Gastrocnemius medialis (tissue), 4 donors: ENCODE results near the gene SCAMP3.

Source experiments
- POLR2A ChIP-seq, 2 donors: fragments of 450-650 bp; IDR thresholded peaks; one replicate each; pipeline ENCODE4 v1.6.1; 2017; ENCODE audit warnings: antibody characterized with exemption in 2 of 2, mild to moderate bottlenecking in 2 of 2, moderate library complexity in 2 of 2
- TF ChIP-seq, protein P1 (sequence below), 5 experiments: fragments of 450-650 bp in 3 of 5; fragments of 200-600 bp in 2 of 5; sonication (generic) in 2 of 5; IDR thresholded peaks in 4 of 5; conservative IDR thresholded peaks in 1 of 5; 1 replicate in 4 of 5; 2 replicates in 1 of 5; pipeline ENCODE4 v1.5.1; 2016 to 2019; ENCODE audit warnings: antibody characterized with exemption in 5 of 5, mild to moderate bottlenecking in 3 of 5, moderate library complexity in 3 of 5

DNA sequence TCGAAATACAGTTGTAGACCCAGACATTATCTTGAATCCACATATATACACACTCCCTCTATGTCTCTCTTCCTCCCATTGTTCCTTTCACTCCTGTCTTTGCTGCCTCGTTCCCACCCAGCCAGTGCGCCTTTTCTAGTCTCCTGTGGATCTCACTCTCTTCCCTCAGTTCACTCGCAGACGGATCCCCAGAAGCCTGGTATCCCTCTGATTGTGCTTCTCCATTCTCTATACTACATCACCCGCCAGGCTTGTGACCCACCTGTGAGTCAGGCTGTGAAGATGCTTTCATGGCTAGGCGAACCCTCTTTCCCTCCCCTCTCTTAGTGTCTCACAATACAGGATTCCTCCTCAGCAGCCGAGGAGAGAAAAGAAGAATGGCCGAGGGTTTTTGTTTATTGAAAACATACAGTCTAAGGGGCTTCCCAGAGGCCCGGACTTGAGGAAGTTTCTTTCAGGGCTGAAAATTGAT, 16.6 kb upstream of the SCAMP3 start:
- TF ChIP-seq, protein P1, sequence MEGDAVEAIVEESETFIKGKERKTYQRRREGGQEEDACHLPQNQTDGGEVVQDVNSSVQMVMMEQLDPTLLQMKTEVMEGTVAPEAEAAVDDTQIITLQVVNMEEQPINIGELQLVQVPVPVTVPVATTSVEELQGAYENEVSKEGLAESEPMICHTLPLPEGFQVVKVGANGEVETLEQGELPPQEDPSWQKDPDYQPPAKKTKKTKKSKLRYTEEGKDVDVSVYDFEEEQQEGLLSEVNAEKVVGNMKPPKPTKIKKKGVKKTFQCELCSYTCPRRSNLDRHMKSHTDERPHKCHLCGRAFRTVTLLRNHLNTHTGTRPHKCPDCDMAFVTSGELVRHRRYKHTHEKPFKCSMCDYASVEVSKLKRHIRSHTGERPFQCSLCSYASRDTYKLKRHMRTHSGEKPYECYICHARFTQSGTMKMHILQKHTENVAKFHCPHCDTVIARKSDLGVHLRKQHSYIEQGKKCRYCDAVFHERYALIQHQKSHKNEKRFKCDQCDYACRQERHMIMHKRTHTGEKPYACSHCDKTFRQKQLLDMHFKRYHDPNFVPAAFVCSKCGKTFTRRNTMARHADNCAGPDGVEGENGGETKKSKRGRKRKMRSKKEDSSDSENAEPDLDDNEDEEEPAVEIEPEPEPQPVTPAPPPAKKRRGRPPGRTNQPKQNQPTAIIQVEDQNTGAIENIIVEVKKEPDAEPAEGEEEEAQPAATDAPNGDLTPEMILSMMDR (IDR thresholded peaks at IDR 0.05 in 4 of 5, conservative IDR thresholded peaks at IDR 0.05 in 1 of 5), result no peak
- TF ChIP-seq POLR2A (IDR thresholded peaks at IDR 0.05), result no peak
